Heart left ventricle (tissue), 16 donors: ENCODE data around the gene PIK3C2G. TPM values are rescaled to one million over a fixed set of nuclear protein-coding genes. Genes with fewer than 3 reads are reported as not detected.

ENCODE experiments used
- ATAC-seq, 4 donors: fragments of 200-7000 bp; cut with Tn5 transposase; one replicate each; pipeline ENCODE4 v1.9.1; 2020 to 2022; ENCODE audit warnings: moderate library complexity in 4 of 4, mild to moderate bottlenecking in 3 of 4, moderate number of reproducible peaks in 1 of 4
- DNase-seq, 5 donors: peaks; one replicate each; pipeline ENCODE4 v3.0.0-alpha.2; 2020
- H3K27ac ChIP-seq, 12 donors: fragments of 200-600 bp; sonication (generic) in 4 of 12; one replicate each; pipeline versions ENCODE4 v1.5.0 to v1.8.0; 2016 to 2022; ENCODE audit warnings: mild to moderate bottlenecking in 2 of 12
- H3K27me3 ChIP-seq, 9 donors: fragments of 200-600 bp; sonication (generic) in 2 of 9; one replicate each; pipeline versions ENCODE4 v1.5.1 to v1.8.0; 2016 to 2022; ENCODE audit warnings: mild to moderate bottlenecking in 3 of 9
- H3K36me3 ChIP-seq, 9 donors: fragments of 200-600 bp; sonication (generic) in 2 of 9; one replicate each; pipeline versions ENCODE4 v1.5.0 to v1.8.0; 2018 to 2022; ENCODE audit warnings: mild to moderate bottlenecking in 2 of 9
- H3K4me1 ChIP-seq, 12 donors: fragments of 200-600 bp; sonication (generic) in 4 of 12; one replicate each; pipeline versions ENCODE4 v1.5.0 to v1.8.0; 2016 to 2022; ENCODE audit warnings: mild to moderate bottlenecking in 3 of 12
- H3K4me3 ChIP-seq, 12 donors: fragments of 200-600 bp; sonication (generic) in 4 of 12; one replicate each; pipeline versions ENCODE4 v1.5.0 to v1.8.0; 2017 to 2022; ENCODE audit warnings: mild to moderate bottlenecking in 9 of 12, moderate library complexity in 4 of 12
- H3K9me3 ChIP-seq, 12 donors: fragments of 200-600 bp; sonication (generic) in 4 of 12; one replicate each; pipeline versions ENCODE4 v1.5.0 to v1.8.0; 2016 to 2022; ENCODE audit warnings: mild to moderate bottlenecking in 1 of 12
- CTCF ChIP-seq, 12 donors: fragments of 200-600 bp; sonication (generic) in 4 of 12; IDR thresholded peaks; one replicate each; pipeline versions ENCODE4 v1.5.0 to v1.8.0; 2018 to 2022; ENCODE audit warnings: antibody characterized with exemption in 12 of 12, mild to moderate bottlenecking in 5 of 12
- POLR2A ChIP-seq, 2 donors: fragments of 450-650 bp; IDR thresholded peaks; one replicate each; pipeline ENCODE4 v1.6.1; 2017; ENCODE audit warnings: antibody characterized with exemption in 2 of 2, mild to moderate bottlenecking in 2 of 2, moderate library complexity in 2 of 2
- WGBS, 4 donors: extraction: QIAGEN DNeasy Blood & Tissue Kit in 2 of 4; methylation state at CpG; one replicate each; pipeline versions ENCODE4 v1.1.5 to v1.1.7; 2013 to 2018; 5-methylcytosine and 5-hydroxymethylcytosine counted together
- intact Hi-C, 10 donors: fragments of 100-400 bp; cut with DNase I; formaldehyde crosslinking; loops; one replicate each; pipeline versions ENCODE4 v1.11.1 to v1.14.2; 2022
- polyA plus RNA-seq, 2 donors: library from polyadenylated mRNA; stranded (reverse); fragments of 200-250 nt; gene quantifications; one replicate each; pipeline ENCODE4 v1.2.3, GENCODE V29; 2013
- total RNA-seq, 9 donors: library from RNA; depleted of rRNA in 2 of 9; stranded (reverse); fragments of >200 nt in 2 of 9; fragmentation: NEBNext Ultra II Directional in 3 of 9; extraction: Animal tissue kit (Norgen Biotek cat#: 25700) in 3 of 9; gene quantifications; one replicate each; pipeline versions ENCODE4 v1.1.0 to v1.2.4, GENCODE V29; 2016 to 2023
- donor health status: ischemic (EF 13 %, LVEDD 7.1; RV severe dilation, severe dysfunction).
- donor health status: healthy with polysubstance abuse.
- donor health status: DM: no; HTN: yes; CAD: no.
- donor health status: DM: no; HTN: no; CAD: no.
- donor health status: ischemic (EF 25% LVEDD 6.9; RV normal size, moderate dysfunction).
- donor health status: ischemic (EF 25% LVEDD 5.7; RV mildly dilated, moderate dysfunction).
- donor health status: healthy.
- donor health status: DM: yes; HTN: yes; CAD: no.
- donor health status: ischemic (EF 35%, LVEDD 5.7; RV mildly dilated, moderate dysfunction).
- donor health status: nonischemic (EF 11% LVEDD 7.7; RV severe dilation, severe dysfunction).
- donor health status: DM: yes; HTN: yes; CAD: no.
- donor health status: PGD.
- donor health status: ischemic (EF 29% LVEDD 5.4; RV normal size, mild dysfunction).
- donor health status: nonischemic (EF 23%, LVEDD 6.1; RV moderate dilation, normal function).

PIK3C2G gene
- total and polyA plus RNA-seq, 11 donors: not detected

GRCh38 chr12:18332173-18332572 is 70.9 kb downstream of the PIK3C2G start:
- no peaks in the 10 kb centered on the region for H3K4me1 ChIP-seq
- H3K27me3 ChIP-seq: no peaks in the 10 kb centered on the region
- no peak overlapping the region for H3K4me3 ChIP-seq
- intact Hi-C loops: no loop called here
- DNase-seq (no peak), ATAC-seq (peak; percentile 61 to 97 (median 84))
- TF ChIP-seq CTCF (IDR thresholded peaks at IDR 0.05) (no peak), POLR2A (IDR thresholded peaks at IDR 0.05) (no peak)
- WGBS, 4 donors: 60 to 72% (median 67%) methylated on average over 4 of the region's 4 CpGs
- no peaks in the 10 kb centered on the region for H3K9me3 ChIP-seq
- no peak overlapping the region for H3K27ac ChIP-seq
- no peaks in the 10 kb centered on the region for H3K36me3 ChIP-seq

GRCh38 chr12:18339633-18340032 is 78.3 kb downstream of the PIK3C2G start:
- no peak overlapping the region for H3K4me3 ChIP-seq
- peaks cover 0 to 4% (median 0%) of the 10 kb centered on the region in 12 donors for H3K4me1 ChIP-seq
- intact Hi-C loops: no loop called here
- TF ChIP-seq POLR2A (IDR thresholded peaks at IDR 0.05) (no peak), CTCF (IDR thresholded peaks at IDR 0.05) (no peak)
- 89 to 95% (median 92%) methylated on average over 1 of the region's 1 CpG for WGBS, 4 donors
- H3K9me3 ChIP-seq: no peaks in the 10 kb centered on the region
- no peaks in the 10 kb centered on the region for H3K27me3 ChIP-seq
- no peak overlapping the region for H3K27ac ChIP-seq
- H3K36me3 ChIP-seq: no peaks in the 10 kb centered on the region
- DNase-seq (no peak), ATAC-seq (no peak)

GRCh38 chr12:18340186-18340585 is 78.9 kb downstream of the PIK3C2G start:
- Histone ChIP-seq H3K4me1 (peaks cover 0 to 8% (median 0%) of the 10 kb centered on the region in 12 donors), H3K9me3 (no peaks in the 10 kb centered on the region), H3K36me3 (no peaks in the 10 kb centered on the region), H3K4me3 (no peak overlapping the region), H3K27me3 (no peaks in the 10 kb centered on the region), H3K27ac (no peak overlapping the region)
- no peak for ATAC-seq
- no peak for DNase-seq
- 78 to 82% (median 80%) methylated on average over 3 of the region's 3 CpGs for WGBS, 4 donors
- intact Hi-C loops: no loop called here
- TF ChIP-seq POLR2A (IDR thresholded peaks at IDR 0.05): no peak
- TF ChIP-seq CTCF (IDR thresholded peaks at IDR 0.05): no peak

- no peak for DNase-seq
- no peak overlapping the region for H3K4me3 ChIP-seq
- H3K4me1 ChIP-seq: peaks cover 0 to 9% (median 1%) of the 10 kb centered on the region in 12 donors
- intact Hi-C loops: no loop called here
- ATAC-seq: no peak
- no peaks in the 10 kb centered on the region for H3K27me3 ChIP-seq
- TF ChIP-seq CTCF (IDR thresholded peaks at IDR 0.05): no peak
- WGBS, 4 donors: 55 to 63% (median 57%) methylated on average over 7 of the region's 7 CpGs
- H3K27ac ChIP-seq: no peak overlapping the region
- H3K9me3 ChIP-seq: no peaks in the 10 kb centered on the region
- no peaks in the 10 kb centered on the region for H3K36me3 ChIP-seq
These were observed 79.5 kb downstream of the PIK3C2G start for GRCh38 chr12:18340786-18341185.
